Esophagus muscularis mucosa (tissue), 4 donors: Measurements from ENCODE around the gene ANAPC1. TPM values are rescaled to one million over a fixed set of nuclear protein-coding genes. Genes with fewer than 3 reads are reported as not detected.

ENCODE experiments used
- DNase-seq: peaks from one replicate; pipeline ENCODE4 v3.0.0-alpha.2; 2017; ENCODE audit errors: extremely low spot score
- H3K27ac ChIP-seq, 4 donors: fragments of 200-600 bp; sonication (generic); replicated peaks in 1 of 4; 1 replicate in 3 of 4; 2 replicates in 1 of 4; pipeline ENCODE4 v1.5.1; 2016 to 2019; ENCODE audit warnings: mild to moderate bottlenecking in 1 of 4
- H3K27me3 ChIP-seq, 4 donors: fragments of 200-600 bp; sonication (generic); one replicate each; pipeline versions ENCODE4 v1.5.1 to v1.6.0; 2016 to 2019
- H3K36me3 ChIP-seq, 4 donors: fragments of 200-600 bp; sonication (generic); one replicate each; pipeline ENCODE4 v1.5.1; 2016 to 2019
- H3K4me1 ChIP-seq, 4 donors: fragments of 200-600 bp; sonication (generic); one replicate each; pipeline ENCODE4 v1.5.1; 2016 to 2019
- H3K4me3 ChIP-seq, 4 donors: fragments of 200-600 bp; sonication (generic); 1 replicate in 2 of 4; 2 replicates in 2 of 4; pipeline ENCODE4 v1.5.1; 2016 to 2019; ENCODE audit warnings: mild to moderate bottlenecking in 4 of 4, moderate library complexity in 1 of 4
- H3K9me3 ChIP-seq, 4 donors: fragments of 200-600 bp; sonication (generic); 1 replicate in 3 of 4; 2 replicates in 1 of 4; pipeline ENCODE4 v1.5.1; 2016 to 2019
- EP300 ChIP-seq: sonication (generic); formaldehyde crosslinking; IDR thresholded peaks from one replicate; pipeline ENCODE4 v1.6.1; 2017; ENCODE audit warnings: antibody characterized with exemption
- POLR2A ChIP-seq: fragments of 450-650 bp; IDR thresholded peaks from one replicate; pipeline ENCODE4 v1.6.1; 2017; ENCODE audit warnings: antibody characterized with exemption, moderate library complexity, mild to moderate bottlenecking, low read depth
- POLR2AphosphoS5 ChIP-seq, 2 donors: sonication (generic); formaldehyde crosslinking; IDR thresholded peaks; one replicate each; pipeline ENCODE4 v1.6.1; 2017; ENCODE audit warnings: antibody characterized with exemption in 2 of 2
- WGBS: methylation state at CpG from one replicate; pipeline ENCODE4 v1.1.5; 2018; 5-methylcytosine and 5-hydroxymethylcytosine counted together
- intact Hi-C: fragments of 100-400 bp; cut with DNase I; formaldehyde crosslinking; loops from one replicate; pipeline ENCODE4 v1.15.1; 2023
- total RNA-seq, 4 donors: library from RNA; depleted of rRNA; stranded (reverse); fragments of >200 nt; gene quantifications; one replicate each; pipeline versions ENCODE4 v1.1.0 to v1.2.1, GENCODE V29; 2016
- TF ChIP-seq, protein P1 (sequence below), 3 experiments: fragments of 200-600 bp in 2 of 3; fragments of 450-650 bp in 1 of 3; sonication (generic) in 2 of 3; IDR thresholded peaks; one replicate each; pipeline ENCODE4 v1.5.1; 2017 to 2019; ENCODE audit warnings: antibody characterized with exemption in 3 of 3, mild to moderate bottlenecking in 2 of 3, moderate library complexity in 1 of 3

ANAPC1 gene, protein sequence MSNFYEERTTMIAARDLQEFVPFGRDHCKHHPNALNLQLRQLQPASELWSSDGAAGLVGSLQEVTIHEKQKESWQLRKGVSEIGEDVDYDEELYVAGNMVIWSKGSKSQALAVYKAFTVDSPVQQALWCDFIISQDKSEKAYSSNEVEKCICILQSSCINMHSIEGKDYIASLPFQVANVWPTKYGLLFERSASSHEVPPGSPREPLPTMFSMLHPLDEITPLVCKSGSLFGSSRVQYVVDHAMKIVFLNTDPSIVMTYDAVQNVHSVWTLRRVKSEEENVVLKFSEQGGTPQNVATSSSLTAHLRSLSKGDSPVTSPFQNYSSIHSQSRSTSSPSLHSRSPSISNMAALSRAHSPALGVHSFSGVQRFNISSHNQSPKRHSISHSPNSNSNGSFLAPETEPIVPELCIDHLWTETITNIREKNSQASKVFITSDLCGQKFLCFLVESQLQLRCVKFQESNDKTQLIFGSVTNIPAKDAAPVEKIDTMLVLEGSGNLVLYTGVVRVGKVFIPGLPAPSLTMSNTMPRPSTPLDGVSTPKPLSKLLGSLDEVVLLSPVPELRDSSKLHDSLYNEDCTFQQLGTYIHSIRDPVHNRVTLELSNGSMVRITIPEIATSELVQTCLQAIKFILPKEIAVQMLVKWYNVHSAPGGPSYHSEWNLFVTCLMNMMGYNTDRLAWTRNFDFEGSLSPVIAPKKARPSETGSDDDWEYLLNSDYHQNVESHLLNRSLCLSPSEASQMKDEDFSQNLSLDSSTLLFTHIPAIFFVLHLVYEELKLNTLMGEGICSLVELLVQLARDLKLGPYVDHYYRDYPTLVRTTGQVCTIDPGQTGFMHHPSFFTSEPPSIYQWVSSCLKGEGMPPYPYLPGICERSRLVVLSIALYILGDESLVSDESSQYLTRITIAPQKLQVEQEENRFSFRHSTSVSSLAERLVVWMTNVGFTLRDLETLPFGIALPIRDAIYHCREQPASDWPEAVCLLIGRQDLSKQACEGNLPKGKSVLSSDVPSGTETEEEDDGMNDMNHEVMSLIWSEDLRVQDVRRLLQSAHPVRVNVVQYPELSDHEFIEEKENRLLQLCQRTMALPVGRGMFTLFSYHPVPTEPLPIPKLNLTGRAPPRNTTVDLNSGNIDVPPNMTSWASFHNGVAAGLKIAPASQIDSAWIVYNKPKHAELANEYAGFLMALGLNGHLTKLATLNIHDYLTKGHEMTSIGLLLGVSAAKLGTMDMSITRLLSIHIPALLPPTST (N-terminal part only)
- total RNA-seq: 10 to 100 TPM; 27.7 to 45.7 (median 39.7) TPM

DNA sequence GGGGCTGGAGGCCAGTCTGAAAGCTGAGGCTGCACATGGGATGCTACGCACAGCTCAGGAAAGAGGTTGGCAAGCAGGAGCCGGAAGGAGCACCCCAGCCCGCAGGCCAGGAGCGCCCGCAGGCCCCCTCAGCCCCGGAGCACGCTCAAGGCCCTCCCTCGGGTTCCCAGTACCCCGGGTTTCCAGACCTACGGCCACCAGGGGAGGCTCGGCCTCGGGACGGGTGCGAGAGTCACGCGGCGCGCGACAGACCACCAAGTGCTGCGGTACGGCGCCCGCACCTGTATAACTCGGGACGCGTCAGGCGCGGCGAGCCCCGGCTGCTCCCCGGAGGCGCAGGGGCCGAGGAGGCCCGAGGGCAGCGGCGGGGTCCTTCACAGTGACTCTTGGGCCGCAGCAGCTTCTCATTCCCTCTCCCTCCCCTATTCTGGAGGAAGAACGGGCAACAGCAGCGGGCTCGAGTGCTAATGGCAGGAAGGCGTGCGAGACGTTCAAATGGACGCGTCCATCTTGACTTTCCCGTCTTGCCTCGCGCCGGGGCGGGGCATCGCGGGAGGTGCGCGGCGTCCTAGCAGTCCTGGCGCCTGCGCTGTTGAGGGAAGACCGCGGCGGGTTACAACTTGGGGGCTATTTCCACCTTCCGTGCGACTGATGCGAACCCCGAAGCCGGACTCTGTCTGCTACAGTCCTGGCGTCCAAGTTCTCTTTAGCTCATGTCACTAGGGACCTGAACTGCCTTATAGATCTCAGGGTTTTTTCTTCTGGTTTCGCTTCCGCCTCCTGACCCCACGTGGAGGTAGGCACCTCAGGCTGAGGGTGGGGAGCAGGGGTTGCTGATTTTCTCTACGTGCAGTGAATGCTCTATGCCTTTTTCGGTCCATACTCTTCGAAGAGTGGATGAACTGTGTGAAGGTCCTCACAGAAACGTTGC lies at the start of gene ANAPC1:
Gene ANAPC1, minus strand, starts transcription at position 533 of the 931 bp plus-strand sequence. CDS start 3,368 bp downstream, outside the sequence.
- intact Hi-C loops: no loop called here
- peak; percentile 93 for DNase-seq
- peak within 1 kb of the TSS; percentile 93 to 100 (median 100) for H3K4me3 ChIP-seq
- peaks cover 6 to 24% (median 11%) of the 10 kb centered on the region in 4 donors for H3K36me3 ChIP-seq
- no peaks in the 10 kb centered on the region for H3K27me3 ChIP-seq
- H3K4me1 ChIP-seq: peaks cover 10 to 28% (median 18%) of the 10 kb centered on the region in 4 donors
- WGBS: under 1% methylated on average over 16 of the region's 73 CpGs
- TF ChIP-seq, protein P1, sequence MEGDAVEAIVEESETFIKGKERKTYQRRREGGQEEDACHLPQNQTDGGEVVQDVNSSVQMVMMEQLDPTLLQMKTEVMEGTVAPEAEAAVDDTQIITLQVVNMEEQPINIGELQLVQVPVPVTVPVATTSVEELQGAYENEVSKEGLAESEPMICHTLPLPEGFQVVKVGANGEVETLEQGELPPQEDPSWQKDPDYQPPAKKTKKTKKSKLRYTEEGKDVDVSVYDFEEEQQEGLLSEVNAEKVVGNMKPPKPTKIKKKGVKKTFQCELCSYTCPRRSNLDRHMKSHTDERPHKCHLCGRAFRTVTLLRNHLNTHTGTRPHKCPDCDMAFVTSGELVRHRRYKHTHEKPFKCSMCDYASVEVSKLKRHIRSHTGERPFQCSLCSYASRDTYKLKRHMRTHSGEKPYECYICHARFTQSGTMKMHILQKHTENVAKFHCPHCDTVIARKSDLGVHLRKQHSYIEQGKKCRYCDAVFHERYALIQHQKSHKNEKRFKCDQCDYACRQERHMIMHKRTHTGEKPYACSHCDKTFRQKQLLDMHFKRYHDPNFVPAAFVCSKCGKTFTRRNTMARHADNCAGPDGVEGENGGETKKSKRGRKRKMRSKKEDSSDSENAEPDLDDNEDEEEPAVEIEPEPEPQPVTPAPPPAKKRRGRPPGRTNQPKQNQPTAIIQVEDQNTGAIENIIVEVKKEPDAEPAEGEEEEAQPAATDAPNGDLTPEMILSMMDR (IDR thresholded peaks at IDR 0.05): peak in 2 of 3 experiments; percentile 5 to 6
- TF ChIP-seq POLR2AphosphoS5 (IDR thresholded peaks at IDR 0.05) (peak; percentile 76 to 89), EP300 (no peak)
- no peaks in the 10 kb centered on the region for H3K9me3 ChIP-seq
- peak within 1 kb of the TSS; percentile 80 to 90 (median 85) for H3K27ac ChIP-seq

DNA sequence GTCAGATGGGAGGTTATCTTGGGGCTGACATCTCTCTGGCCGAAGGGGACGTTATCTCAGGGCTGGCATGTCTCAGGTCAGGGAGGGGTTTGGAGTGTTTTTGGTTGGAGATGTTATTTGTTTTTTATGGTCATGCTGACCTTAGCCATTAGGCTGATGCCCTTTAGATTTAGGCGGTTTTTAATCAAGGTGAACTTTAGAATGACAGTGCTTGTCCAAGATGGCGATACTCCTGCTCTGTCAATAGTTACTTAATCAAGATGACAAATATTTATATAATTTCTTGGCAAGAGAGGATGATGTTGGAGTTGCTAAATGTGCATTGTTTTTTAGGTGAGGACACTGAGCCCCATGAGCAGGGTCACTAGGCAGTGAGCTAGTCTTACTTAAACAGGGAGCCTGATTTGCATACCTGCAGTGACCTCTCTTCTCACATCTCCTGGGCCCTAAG lies 48.9 kb upstream of the ANAPC1 start:
- peaks cover 4 to 28% (median 25%) of the 10 kb centered on the region in 4 donors for H3K36me3 ChIP-seq
- H3K27me3 ChIP-seq: no peaks in the 10 kb centered on the region
- H3K4me1 ChIP-seq: no peaks in the 10 kb centered on the region
- no peak for TF ChIP-seq POLR2A
- TF ChIP-seq POLR2AphosphoS5 (IDR thresholded peaks at IDR 0.05): no peak
- TF ChIP-seq, protein P1 (IDR thresholded peaks at IDR 0.05): no peak
- no peak for TF ChIP-seq EP300
- H3K9me3 ChIP-seq: no peaks in the 10 kb centered on the region
- no peak for DNase-seq
- no peak overlapping the region for H3K27ac ChIP-seq
- WGBS: 89% methylated on average over 4 of the region's 4 CpGs
- H3K4me3 ChIP-seq: no peak overlapping the region
- intact Hi-C loops: no loop called here

DNA sequence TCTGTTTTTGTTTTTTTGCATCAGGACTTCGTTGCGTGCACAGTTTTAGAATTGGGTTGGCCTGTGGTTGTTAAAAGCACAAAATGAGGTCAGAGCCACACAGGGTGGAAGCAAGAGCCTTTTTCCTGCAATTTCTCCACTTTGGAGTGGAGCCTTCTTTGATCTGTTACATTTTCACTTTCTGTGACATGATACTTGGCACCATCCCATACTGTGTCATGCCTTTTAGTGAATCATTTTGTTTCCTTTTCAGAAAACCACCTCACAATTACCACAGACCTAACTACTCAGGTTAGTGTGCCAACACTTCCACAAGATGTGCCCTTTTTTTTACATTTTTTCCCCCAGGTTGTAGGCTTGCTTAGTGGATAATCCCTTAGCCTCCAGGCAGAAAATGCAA lies 46.9 kb upstream of the ANAPC1 start:
- Histone ChIP-seq H3K4me1 (peaks cover 0 to 4% (median 0%) of the 10 kb centered on the region in 4 donors), H3K36me3 (peaks cover 4 to 28% (median 25%) of the 10 kb centered on the region in 4 donors), H3K27ac (no peak overlapping the region), H3K9me3 (no peaks in the 10 kb centered on the region), H3K27me3 (no peaks in the 10 kb centered on the region), H3K4me3 (no peak overlapping the region)
- intact Hi-C loops: no loop called here
- DNase-seq: no peak
- WGBS: 80% methylated on average over 2 of the region's 2 CpGs
- TF ChIP-seq, protein P1 (IDR thresholded peaks at IDR 0.05): no peak
- TF ChIP-seq POLR2A (no peak), EP300 (no peak), POLR2AphosphoS5 (IDR thresholded peaks at IDR 0.05) (no peak)

DNA sequence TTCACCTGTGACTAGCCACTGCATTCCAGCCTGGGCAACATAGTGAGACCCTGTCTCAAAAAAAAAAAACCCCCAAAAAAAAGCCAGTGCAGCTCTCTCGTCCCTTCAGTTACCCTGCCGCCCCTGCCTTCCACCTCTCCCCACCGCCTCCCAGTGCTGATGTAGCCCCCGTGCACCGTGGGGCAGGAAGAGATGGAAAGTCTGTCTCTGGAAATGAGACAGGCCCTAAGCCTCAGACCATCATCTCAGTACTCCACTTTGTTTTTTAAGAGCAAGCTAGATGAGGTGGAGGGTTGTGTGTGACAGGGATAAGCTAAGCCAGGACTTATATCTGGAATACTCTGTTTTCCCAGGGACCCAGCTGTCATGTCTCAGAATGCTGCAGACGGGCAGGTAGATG lies 46.4 kb upstream of the ANAPC1 start:
- 89% methylated on average over 6 of the region's 6 CpGs for WGBS
- Histone ChIP-seq H3K27me3 (no peaks in the 10 kb centered on the region), H3K36me3 (peaks cover 4 to 28% (median 25%) of the 10 kb centered on the region in 4 donors), H3K4me3 (no peak overlapping the region), H3K9me3 (no peaks in the 10 kb centered on the region), H3K27ac (no peak overlapping the region), H3K4me1 (peaks cover 0 to 4% (median 0%) of the 10 kb centered on the region in 4 donors)
- no peak for DNase-seq
- TF ChIP-seq EP300 (no peak), POLR2A (no peak), POLR2AphosphoS5 (IDR thresholded peaks at IDR 0.05) (no peak)
- TF ChIP-seq, protein P1 (IDR thresholded peaks at IDR 0.05): no peak
- intact Hi-C loops: no loop called here
